8988T (cell line): Measurements from ENCODE around the gene GPRIN3.
"Not testable (repeated sequence)": the region's sequence is repeated elsewhere in the genome, so short reads cannot be mapped to it uniquely, and the experiment has no call there.

Source experiments
- DNase-seq: peaks from one replicate; pipeline ENCODE4 v3.0.0; 2011

The GPRIN3 gene

DNA sequence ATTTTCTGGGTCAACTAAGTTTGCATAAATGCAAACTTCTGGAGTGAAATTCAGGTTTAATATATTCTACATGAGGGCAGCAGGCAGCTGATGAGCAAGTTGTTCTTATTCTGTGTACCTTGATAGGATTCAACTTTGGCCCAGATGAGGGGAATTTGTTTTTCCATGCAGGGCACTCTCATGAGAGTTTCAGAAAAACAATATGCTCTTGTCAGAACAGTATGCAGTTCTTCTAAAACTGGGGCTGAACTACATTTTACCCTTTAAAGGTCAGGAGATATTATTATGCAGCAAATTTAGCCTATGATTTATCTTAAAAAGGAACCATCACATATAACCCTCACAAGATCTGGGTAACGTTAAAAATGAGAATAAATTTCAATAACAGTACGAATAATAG lies 19.2 kb downstream of the GPRIN3 start:
- no peak for DNase-seq

GRCh38 chr4:89287945-89288344 lies 19.7 kb downstream of the GPRIN3 start:
- no peak for DNase-seq

GRCh38 chr4:89285745-89286144 lies 21.9 kb downstream of the GPRIN3 start:
- DNase-seq: no peak

DNA sequence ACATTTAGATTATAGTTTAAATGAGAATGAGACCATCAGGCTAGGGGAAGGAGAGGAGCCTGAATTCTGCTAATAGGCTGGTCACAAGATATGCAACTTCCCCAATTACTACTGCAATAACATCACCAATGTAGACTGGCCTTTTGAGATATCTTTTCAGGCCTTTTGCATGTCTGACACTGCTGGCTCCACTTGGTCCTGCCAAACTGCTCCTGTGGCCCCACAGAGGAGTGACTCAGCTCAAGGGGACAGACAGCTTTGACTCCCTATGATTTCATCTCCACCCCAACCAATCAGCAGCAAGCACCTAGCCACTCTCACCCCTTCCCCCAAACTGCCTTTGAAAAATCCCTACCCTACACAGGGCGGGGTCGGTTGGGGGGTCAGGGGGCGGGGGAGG lies 22.8 kb downstream of the GPRIN3 start:
- DNase-seq: no peak

- no peak for DNase-seq
These were observed 23.6 kb downstream of the GPRIN3 start for GRCh38 chr4:89284020-89284424.

DNA sequence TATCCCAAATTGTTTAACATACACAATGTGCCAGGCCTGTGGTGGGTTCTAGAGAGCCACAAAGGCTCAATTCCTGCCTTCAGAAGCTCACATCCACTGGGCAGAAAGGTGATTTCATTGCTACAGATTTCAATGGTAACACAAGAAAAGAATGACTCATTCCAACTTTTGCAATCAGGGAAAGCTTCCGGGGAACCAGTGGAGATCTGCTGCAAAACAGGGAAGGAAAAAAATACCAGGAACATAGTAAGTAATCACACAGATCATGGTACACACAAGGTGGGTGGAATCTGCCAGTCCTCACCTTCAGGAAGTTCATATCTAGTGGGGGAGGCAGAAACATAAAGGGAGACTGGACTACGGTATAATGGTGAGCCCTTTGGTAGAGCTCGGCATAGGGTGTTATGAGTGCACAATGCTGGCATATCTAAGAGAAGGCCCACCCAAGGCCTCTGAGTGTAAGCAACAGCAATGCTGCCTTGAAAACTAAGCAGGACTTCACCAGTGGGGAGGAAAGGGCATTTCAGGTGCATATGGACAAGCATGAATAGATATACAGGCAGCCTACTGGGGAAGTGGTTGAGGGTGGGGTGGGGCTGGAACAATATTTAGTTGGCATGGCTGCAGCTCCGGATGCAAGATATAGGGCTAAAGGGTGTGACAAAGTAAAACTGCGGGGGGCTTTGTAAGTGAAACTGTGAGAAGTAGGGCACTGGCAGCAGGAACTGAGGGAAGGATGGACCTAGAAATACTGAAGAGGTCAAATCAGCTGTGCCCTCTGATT lies 24.2 kb downstream of the GPRIN3 start:
- no peak for DNase-seq

- DNase-seq: no peak
These were observed 28.2 kb downstream of the GPRIN3 start for GRCh38 chr4:89279385-89279784.

DNA sequence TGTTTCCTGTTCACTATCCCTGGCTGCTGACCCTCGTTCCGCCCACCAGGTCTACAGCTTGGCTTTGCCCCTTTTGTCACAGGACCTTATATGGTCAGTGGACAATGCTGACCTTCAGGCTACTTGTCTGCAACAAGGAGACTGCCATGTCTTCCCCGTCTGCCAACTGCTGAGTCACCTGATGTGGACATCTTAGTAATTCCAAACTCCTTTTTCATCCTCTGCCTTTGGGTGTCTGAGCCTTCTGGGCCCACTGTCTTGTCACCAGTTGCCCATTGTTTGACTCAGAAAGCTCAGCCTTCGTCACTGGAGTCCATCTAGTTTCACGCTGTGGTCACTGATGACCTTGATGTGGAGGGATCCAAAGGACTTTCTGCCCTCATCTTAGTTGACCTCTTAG lies 30.2 kb downstream of the GPRIN3 start:
- DNase-seq: no peak

GRCh38 chr4:89276296-89276695 lies 31.3 kb downstream of the GPRIN3 start:
- DNase-seq: no peak

DNA sequence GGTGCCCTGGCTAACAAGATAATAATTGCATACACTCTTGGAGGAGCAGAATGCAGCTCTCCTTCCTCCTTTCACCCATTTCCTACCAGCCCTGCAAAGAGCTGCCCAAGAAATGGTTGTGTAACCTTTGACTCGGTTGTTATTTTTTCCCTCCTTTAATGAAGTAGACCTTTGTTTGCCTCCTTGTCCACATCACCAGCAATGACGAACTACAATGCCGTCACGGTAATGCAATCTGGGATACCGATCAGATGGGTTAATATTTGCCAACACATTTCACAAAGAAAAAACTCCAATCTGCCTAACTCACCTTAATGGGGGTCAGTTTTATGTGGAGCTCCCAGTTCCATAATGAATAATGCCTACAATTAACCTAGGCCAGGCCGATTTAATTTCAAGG lies 32.0 kb downstream of the GPRIN3 start:
- no peak for DNase-seq

- no peak for DNase-seq
These were observed 33.9 kb downstream of the GPRIN3 start for GRCh38 chr4:89273741-89274141.

DNA sequence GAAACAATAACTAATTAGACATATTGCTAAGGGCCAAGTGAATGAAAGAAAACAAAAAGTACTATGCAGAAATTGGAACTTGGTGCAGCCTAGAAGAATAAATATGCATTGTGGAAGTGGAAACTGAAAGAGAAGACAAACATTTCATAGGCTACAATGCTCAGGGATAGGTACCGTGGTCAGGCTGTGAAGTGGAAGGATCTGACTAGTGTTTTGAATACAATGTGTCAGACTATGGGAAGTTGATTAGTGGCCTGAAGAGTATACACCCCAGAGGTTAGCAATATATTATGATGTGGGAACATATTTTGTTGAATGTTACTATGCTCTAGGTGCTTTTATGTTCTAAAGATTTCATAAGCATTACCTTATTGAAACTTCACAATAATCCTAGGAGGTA lies 36.8 kb downstream of the GPRIN3 start:
- no peak for DNase-seq

DNA sequence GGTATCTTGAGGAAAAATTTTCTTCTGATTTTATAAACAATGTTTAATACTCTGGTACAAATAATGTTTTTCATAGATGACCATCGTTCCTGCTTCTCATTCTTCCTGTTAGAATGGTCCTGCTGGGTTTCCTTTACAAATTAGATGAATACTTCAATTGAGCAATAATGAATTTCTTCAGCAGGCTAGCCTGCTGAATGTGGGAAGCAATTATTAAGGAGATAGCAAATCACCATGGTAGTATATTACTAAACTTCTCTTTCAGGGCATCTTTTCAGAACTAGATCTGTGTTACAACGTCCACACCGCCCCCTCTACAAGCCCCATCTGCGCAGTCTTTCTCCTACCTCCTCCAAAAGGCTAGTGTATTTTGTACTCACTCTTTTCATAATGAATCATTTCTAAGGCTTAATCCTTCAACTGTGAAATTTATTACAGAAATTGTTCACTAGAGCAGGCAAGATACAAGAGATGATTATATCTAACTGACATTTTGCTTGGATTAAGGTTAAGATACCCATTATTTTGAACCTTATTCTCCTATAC lies 38.4 kb downstream of the GPRIN3 start:
- DNase-seq: no peak

GRCh38 chr4:89268679-89269078 lies 38.9 kb downstream of the GPRIN3 start:
- DNase-seq: no peak

DNA sequence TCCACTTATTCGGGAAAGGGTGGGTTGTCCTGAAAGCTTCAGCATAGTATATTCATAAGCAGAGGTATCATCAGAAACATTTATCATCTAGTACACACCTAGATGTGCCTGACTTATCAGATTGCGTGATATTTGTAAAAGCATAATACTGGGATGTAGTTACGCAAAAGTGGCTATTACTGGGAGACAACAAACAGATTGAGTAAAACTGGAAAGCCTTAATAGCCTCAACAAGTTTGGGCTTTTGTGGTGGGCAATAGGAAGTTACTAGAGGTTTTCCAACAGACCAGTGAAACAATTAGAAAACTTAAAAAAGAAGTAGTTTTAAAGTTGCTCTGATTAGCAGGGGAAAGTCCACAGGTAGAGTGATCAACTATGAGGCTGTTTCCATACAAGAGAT lies 39.8 kb downstream of the GPRIN3 start:
- no peak for DNase-seq

GRCh38 chr4:89267392-89267791 lies 40.2 kb downstream of the GPRIN3 start:
- no peak for DNase-seq

- no peak for DNase-seq
These were observed 41.5 kb downstream of the GPRIN3 start for GRCh38 chr4:89266128-89266527.

- DNase-seq: no peak
These were observed 44.3 kb downstream of the GPRIN3 start for GRCh38 chr4:89263265-89263664.

DNA sequence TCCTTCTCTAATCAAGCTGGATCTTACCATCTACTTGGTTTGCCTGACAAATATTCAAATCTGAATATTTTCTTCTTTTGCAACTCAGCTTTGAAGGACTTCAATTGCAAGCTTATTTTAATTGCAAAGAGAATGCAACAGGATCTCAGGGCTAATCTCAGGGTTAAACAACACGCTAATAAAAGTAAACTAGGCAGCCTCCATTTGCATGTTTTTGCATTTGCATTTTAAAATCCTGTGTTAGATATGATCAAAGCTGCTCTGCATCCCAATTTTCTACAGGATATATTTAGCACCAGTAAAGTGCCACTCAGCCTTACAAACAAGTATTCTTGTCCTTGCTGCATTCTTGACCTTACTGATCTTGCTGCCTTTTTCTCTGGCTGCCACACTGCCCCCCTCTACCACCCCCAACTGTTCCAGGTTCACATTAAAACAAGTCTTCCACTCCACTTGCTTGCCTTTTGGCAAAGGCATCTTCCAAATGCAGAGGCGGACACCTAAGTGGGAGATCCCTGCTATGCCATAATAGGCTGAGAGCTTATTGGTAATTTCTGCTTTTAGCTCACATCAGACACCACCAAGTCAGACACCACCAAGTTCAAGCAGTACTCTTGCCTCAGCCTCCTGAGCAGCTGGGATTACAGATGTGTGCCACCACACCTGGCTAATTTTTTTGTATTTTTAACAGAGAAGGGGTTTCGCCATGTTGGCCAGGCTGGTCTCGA lies 48.1 kb downstream of the GPRIN3 start:
- no peak for DNase-seq

DNA sequence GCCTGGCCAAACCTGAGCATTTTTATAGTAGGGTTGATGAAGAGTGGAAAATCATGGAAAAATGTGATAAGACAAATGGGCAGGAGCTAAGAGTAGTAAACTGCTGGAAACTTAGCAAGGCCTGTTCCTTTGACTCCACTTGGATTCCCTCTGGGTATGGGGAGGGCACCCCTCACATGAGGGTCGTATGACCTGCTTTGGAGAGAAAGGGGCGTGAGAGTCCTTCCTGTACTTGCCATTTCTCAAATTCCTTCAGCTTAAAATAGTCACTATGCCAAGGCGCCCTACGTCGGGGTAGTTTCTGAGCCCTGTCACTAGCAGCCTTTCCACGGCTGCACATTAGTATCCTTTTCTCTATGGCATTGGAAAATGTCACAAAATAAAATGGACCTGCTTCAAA lies 49.1 kb downstream of the GPRIN3 start:
- no peak for DNase-seq

- DNase-seq: no peak
These were observed 50.2 kb downstream of the GPRIN3 start for GRCh38 chr4:89257376-89257775.

DNA sequence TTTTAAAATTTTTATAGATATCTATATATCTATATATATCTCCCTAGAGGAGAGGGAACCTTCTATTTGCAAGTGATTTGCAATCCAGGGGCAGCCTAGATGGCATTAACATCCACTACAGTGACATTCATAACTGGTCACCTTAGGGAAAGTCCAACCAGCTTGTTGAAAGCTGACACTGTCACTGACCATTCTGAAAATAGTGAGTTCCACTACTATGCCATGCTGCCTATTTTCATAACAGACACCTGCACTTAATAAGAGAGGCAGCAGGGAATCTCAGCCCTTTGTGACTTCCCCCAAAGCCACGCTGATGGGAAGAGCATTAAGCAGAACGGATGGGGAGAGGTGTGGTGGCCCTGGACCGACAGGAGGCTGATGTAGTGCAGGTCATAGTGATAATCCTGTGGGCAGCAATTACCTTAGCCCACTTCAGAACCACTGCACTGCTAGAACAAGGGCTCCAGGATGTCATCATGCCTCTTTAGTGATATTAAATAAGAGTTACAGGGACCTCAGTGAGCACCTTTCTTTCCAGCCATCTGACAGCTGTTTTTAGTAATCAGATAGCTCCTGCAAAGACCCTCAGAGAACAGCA lies 51.3 kb downstream of the GPRIN3 start:
- DNase-seq: no peak

GRCh38 chr4:89254847-89255246 lies 52.8 kb downstream of the GPRIN3 start:
- DNase-seq: no peak

- DNase-seq: not testable (repeated sequence)
These were observed 53.3 kb downstream of the GPRIN3 start for GRCh38 chr4:89254347-89254746.
